Small intestine (tissue), 7 donors: Measurements from ENCODE around the gene SUN1. TPM values are rescaled to one million over a fixed set of nuclear protein-coding genes. Genes with fewer than 3 reads are reported as not detected.
"Not testable (repeated sequence)": the region's sequence is repeated elsewhere in the genome, so short reads cannot be mapped to it uniquely, and the experiment has no call there.

Experiments used
- DNase-seq, 2 donors: peaks; one replicate each; pipeline versions ENCODE4 v3.0.0 to v3.0.0-alpha.2; 2013
- FAIRE-seq: peaks from 2 replicates; lab custom pipeline; 2012; peaks lifted over from hg19 to GRCh38; lab: Jason Lieb, UNC
- H3K27ac ChIP-seq, 3 donors: one replicate each; pipeline ENCODE4 v1.5.1; 2013; ENCODE audit warnings: low read length in 2 of 3, mild to moderate bottlenecking in 2 of 3, control low read depth in 1 of 3, inconsistent platforms in 1 of 3, low read depth in 1 of 3, moderate library complexity in 1 of 3
- H3K27me3 ChIP-seq, 3 donors: one replicate each; pipeline ENCODE4 v1.6.1; 2013; ENCODE audit warnings: low read length in 3 of 3, inconsistent platforms in 1 of 3; ENCODE audit not compliant: control insufficient read depth in 3 of 3, insufficient read depth in 3 of 3
- H3K36me3 ChIP-seq, 3 donors: one replicate each; pipeline ENCODE4 v1.6.1; 2013; ENCODE audit warnings: low read length in 3 of 3, inconsistent platforms in 1 of 3, low read depth in 1 of 3, mild to moderate bottlenecking in 1 of 3, moderate library complexity in 1 of 3; ENCODE audit not compliant: control insufficient read depth in 3 of 3, insufficient read depth in 2 of 3
- H3K4me1 ChIP-seq, 3 donors: one replicate each; pipeline ENCODE4 v1.6.1; 2013; ENCODE audit warnings: low read length in 2 of 3, inconsistent platforms in 1 of 3, low read depth in 1 of 3, mild to moderate bottlenecking in 1 of 3, moderate library complexity in 1 of 3; ENCODE audit not compliant: control insufficient read depth in 3 of 3, insufficient read depth in 2 of 3
- H3K4me3 ChIP-seq, 3 donors: one replicate each; pipeline ENCODE4 v1.5.1; 2013; ENCODE audit warnings: low read length in 3 of 3, control low read depth in 1 of 3, inconsistent platforms in 1 of 3, low read depth in 1 of 3, mild to moderate bottlenecking in 1 of 3, moderate library complexity in 1 of 3
- H3K9me3 ChIP-seq, 2 donors: one replicate each; pipeline ENCODE4 v1.6.1; 2013; ENCODE audit warnings: low read depth in 1 of 2, low read length in 1 of 2; ENCODE audit not compliant: control insufficient read depth in 2 of 2, insufficient read depth in 1 of 2
- WGBS, 3 donors: extraction: QIAGEN DNeasy Blood & Tissue Kit; methylation state at CpG; one replicate each; pipeline ENCODE4 v1.1.7; 2013; 5-methylcytosine and 5-hydroxymethylcytosine counted together
- polyA plus RNA-seq, 4 donors: library from polyadenylated mRNA; stranded (reverse) in 3 of 4; unstranded in 1 of 4; fragments of 200-250 nt in 3 of 4; fragments of 120-200 nt in 1 of 4; gene quantifications; one replicate each; pipeline versions ENCODE4 v1.2.1 to v1.2.3, GENCODE V29; 2013
- donor health status: healthy with polysubstance abuse.
- donor health status: control.
- donor health status: control.
- donor health status: Bipolar disorder and iron deficiency.
- donor health status: healthy.

SUN1 gene
- polyA plus RNA-seq, 4 donors, result 41.6 to 105 (median 61.2) TPM

GRCh38 chr7:801351-801750 lies 30.9 kb upstream of the SUN1 start:
- H3K36me3 ChIP-seq, DNase-seq, H3K27ac ChIP-seq, H3K4me3 ChIP-seq, FAIRE-seq, H3K9me3 ChIP-seq, H3K27me3 ChIP-seq: not testable (repeated sequence)
- H3K4me1 ChIP-seq, result peaks cover 0 to 10% (median 2%) of the 10 kb centered on the region in 3 donors
- 68 to 72% (median 70%) methylated on average over 6 of the region's 6 CpGs for WGBS, 3 donors

- DNase-seq (peak; percentile 28 to 81), FAIRE-seq (no peak)
- Histone ChIP-seq H3K36me3 (peaks cover 0 to 6% (median 0%) of the 10 kb centered on the region in 3 donors), H3K9me3 (no peaks in the 10 kb centered on the region), H3K4me3 (peak overlapping the region in 1 of 3 donors; percentile 7), H3K27me3 (no peaks in the 10 kb centered on the region), H3K27ac (peak overlapping the region; percentile 0 to 35 (median 28)), H3K4me1 (peaks cover 0 to 10% (median 2%) of the 10 kb centered on the region in 3 donors)
- 18 to 38% (median 31%) methylated on average over 19 of the region's 19 CpGs for WGBS, 3 donors
Observed at GRCh38 chr7:801940-802381, 30.3 kb upstream of the SUN1 start.

- Histone ChIP-seq H3K27ac (peak overlapping the region in 2 of 3 donors; percentile 6 to 35), H3K4me3 (peak overlapping the region in 1 of 3 donors; percentile 7), H3K27me3 (no peaks in the 10 kb centered on the region), H3K9me3 (no peaks in the 10 kb centered on the region), H3K4me1 (peaks cover 0 to 10% (median 2%) of the 10 kb centered on the region in 3 donors), H3K36me3 (peaks cover 0 to 6% (median 0%) of the 10 kb centered on the region in 3 donors)
- DNase-seq, result no peak
- FAIRE-seq, result no peak
- 68 to 79% (median 75%) methylated on average over 18 of the region's 18 CpGs for WGBS, 3 donors
Observed at GRCh38 chr7:802500-803242, 29.6 kb upstream of the SUN1 start.

GRCh38 chr7:803243-803635 lies 29.0 kb upstream of the SUN1 start:
- WGBS, 3 donors, result 65 to 87% (median 68%) methylated on average over 10 of the region's 10 CpGs
- FAIRE-seq, result no peak
- H3K27ac ChIP-seq, result peak overlapping the region in 1 of 3 donors; percentile 49

GRCh38 chr7:803796-804195 lies 28.5 kb upstream of the SUN1 start:
- H3K27me3 ChIP-seq, H3K4me3 ChIP-seq, H3K27ac ChIP-seq, H3K36me3 ChIP-seq, FAIRE-seq, H3K9me3 ChIP-seq, DNase-seq: not testable (repeated sequence)
- H3K4me1 ChIP-seq, result peaks cover 0 to 10% (median 2%) of the 10 kb centered on the region in 3 donors
- 76 to 92% (median 90%) methylated on average over 3 to 4 of the region's 4 CpGs for WGBS, 3 donors

More at GRCh38 chr7:803243-803635, 29.0 kb upstream of the SUN1 start:
- H3K4me3 ChIP-seq, result no peak overlapping the region
- no peaks in the 10 kb centered on the region for H3K27me3 ChIP-seq
- peaks cover 0 to 2% (median 0%) of the 10 kb centered on the region in 3 donors for H3K36me3 ChIP-seq
- no peak for DNase-seq
- H3K9me3 ChIP-seq, result peaks cover 0 to 2% of the 10 kb centered on the region in 2 donors
- peaks cover 0 to 10% (median 2%) of the 10 kb centered on the region in 3 donors for H3K4me1 ChIP-seq

- 11 to 37% (median 31%) methylated on average over 18 of the region's 18 CpGs for WGBS, 3 donors
- Histone ChIP-seq H3K4me3 (peak overlapping the region in 2 of 3 donors; percentile 17 to 26), H3K27me3 (no peaks in the 10 kb centered on the region), H3K27ac (peak overlapping the region; percentile 44 to 56 (median 51)), H3K36me3 (no peaks in the 10 kb centered on the region), H3K4me1 (peaks cover 0 to 10% (median 2%) of the 10 kb centered on the region in 3 donors), H3K9me3 (peaks cover 0 to 5% of the 10 kb centered on the region in 2 donors)
- DNase-seq (peak; percentile 81 to 95), FAIRE-seq (no peak)
Observed at GRCh38 chr7:805261-805660, 27.0 kb upstream of the SUN1 start.

- peaks cover 0 to 6% (median 0%) of the 10 kb centered on the region in 3 donors for H3K27me3 ChIP-seq
- no peaks in the 10 kb centered on the region for H3K36me3 ChIP-seq
- WGBS, 3 donors, result 11 to 13% (median 13%) methylated on average over 44 to 56 of the region's 56 CpGs
- peak overlapping the region; percentile 17 to 66 (median 50) for H3K4me3 ChIP-seq
- H3K9me3 ChIP-seq, result peaks cover 0 to 1% of the 10 kb centered on the region in 2 donors
- DNase-seq (peak in 1 of 2 donors; percentile 57), FAIRE-seq (no peak)
- H3K4me1 ChIP-seq, result peaks cover 0 to 14% (median 2%) of the 10 kb centered on the region in 3 donors
- H3K27ac ChIP-seq, result peak overlapping the region in 2 of 3 donors; percentile 23 to 57
Observed at GRCh38 chr7:815284-816216, 16.7 kb upstream of the SUN1 start.

- FAIRE-seq (no peak), DNase-seq (peak; percentile 98)
- H3K27ac ChIP-seq, result no peak overlapping the region
- WGBS, 3 donors, result 1% methylated on average over 23 to 51 of the region's 51 CpGs
- H3K36me3 ChIP-seq, result no peaks in the 10 kb centered on the region
- H3K4me1 ChIP-seq, result peaks cover 0 to 14% (median 2%) of the 10 kb centered on the region in 3 donors
- peaks cover 0 to 6% (median 0%) of the 10 kb centered on the region in 3 donors for H3K27me3 ChIP-seq
- H3K4me3 ChIP-seq, result peak overlapping the region; percentile 75 to 88 (median 77)
- no peaks in the 10 kb centered on the region for H3K9me3 ChIP-seq
Observed at GRCh38 chr7:816300-816750, 16.0 kb upstream of the SUN1 start.
